ENCODE data around the gene DND1. TPM values are rescaled to one million over a fixed set of nuclear protein-coding genes. Genes with fewer than 3 reads are reported as not detected.
"Not testable (repeated sequence)": the region's sequence is repeated elsewhere in the genome, so short reads cannot be mapped to it uniquely, and the experiment has no call there.

Gene DND1
- polyA plus RNA-seq (2013, experiment 1 of 2; ENCODE audit: insufficient read length): 0.24 TPM
- not detected for polyA plus RNA-seq (2013, experiment 2 of 2; ENCODE audit: insufficient read length)

GRCh38 chr5:140673187-140673976, at the start of gene DND1:
Gene DND1 (minus strand): TSS chr5:140673576. CDS start chr5:140673542, 34 bp downstream.
- DNase-seq: no peak

GRCh38 chr5:140721395-140721794, 48.0 kb upstream of the DND1 start:
- DNase-seq: not testable (repeated sequence)

- not testable (repeated sequence) for DNase-seq
Observed at GRCh38 chr5:140720738-140721137, 47.4 kb upstream of the DND1 start.

- DNase-seq: no peak
Observed at GRCh38 chr5:140718266-140718592, 44.9 kb upstream of the DND1 start.

- not testable (repeated sequence) for DNase-seq
Observed at GRCh38 chr5:140716238-140716637, 42.9 kb upstream of the DND1 start.

- DNase-seq: no peak
Observed at GRCh38 chr5:140713562-140714094, 40.3 kb upstream of the DND1 start.

- no peak for DNase-seq
Observed at GRCh38 chr5:140711794-140712193, 38.4 kb upstream of the DND1 start.

GRCh38 chr5:140710899-140711552, 37.6 kb upstream of the DND1 start:
- DNase-seq: peak; percentile 98

GRCh38 chr5:140708787-140709186, 35.4 kb upstream of the DND1 start:
- DNase-seq: not testable (repeated sequence)

- DNase-seq: no peak
Observed at GRCh38 chr5:140707812-140708211, 34.4 kb upstream of the DND1 start.

- DNase-seq: peak; percentile 98
Observed at GRCh38 chr5:140700177-140701144, 27.1 kb upstream of the DND1 start, which contains the start of gene ZMAT2. Gene ZMAT2 (plus strand): TSS chr5:140700447. CDS start chr5:140700461, 14 bp downstream.

GRCh38 chr5:140696891-140697492, 23.6 kb upstream of the DND1 start:
- DNase-seq: no peak

GRCh38 chr5:140694276-140694675, 20.9 kb upstream of the DND1 start:
- no peak for DNase-seq

- peak; percentile 95 for DNase-seq
Observed at GRCh38 chr5:140690941-140691924, 17.9 kb upstream of the DND1 start, which contains the start of the genes HARS1 and HARS2. Gene HARS1 (minus strand): TSS chr5:140691370. CDS start chr5:140691304, 66 bp downstream. Gene HARS2 (plus strand): TSS chr5:140691455. CDS start chr5:140691649, 194 bp downstream.

GRCh38 chr5:140690376-140690932, 17.1 kb upstream of the DND1 start:
- DNase-seq: no peak

GRCh38 chr5:140678993-140679392, 5.6 kb upstream of the DND1 start:
- DNase-seq: no peak

- DNase-seq: no peak
Observed at GRCh38 chr5:140677947-140678346, 4.6 kb upstream of the DND1 start.

- DNase-seq: no peak
Observed at GRCh38 chr5:140674629-140675028, 1.3 kb upstream of the DND1 start.

GRCh38 chr5:140674211-140674610, 835 bp upstream of the DND1 start:
- DNase-seq: no peak

Measured in fibroblast of skin of scalp (primary cell).